DMS 273 (cell line): ENCODE results near the gene ZDHHC7.
"Not testable (repeated sequence)": the region's sequence is repeated elsewhere in the genome, so short reads cannot be mapped to it uniquely, and the experiment has no call there.

Experiments
- DNase-seq: peaks from one replicate; lab custom pipeline; 2025; ENCODE audit not compliant: unreplicated experiment; lab: John Stamatoyannopoulos, UW

Gene ZDHHC7, protein sequence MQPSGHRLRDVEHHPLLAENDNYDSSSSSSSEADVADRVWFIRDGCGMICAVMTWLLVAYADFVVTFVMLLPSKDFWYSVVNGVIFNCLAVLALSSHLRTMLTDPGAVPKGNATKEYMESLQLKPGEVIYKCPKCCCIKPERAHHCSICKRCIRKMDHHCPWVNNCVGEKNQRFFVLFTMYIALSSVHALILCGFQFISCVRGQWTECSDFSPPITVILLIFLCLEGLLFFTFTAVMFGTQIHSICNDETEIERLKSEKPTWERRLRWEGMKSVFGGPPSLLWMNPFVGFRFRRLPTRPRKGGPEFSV

DNA sequence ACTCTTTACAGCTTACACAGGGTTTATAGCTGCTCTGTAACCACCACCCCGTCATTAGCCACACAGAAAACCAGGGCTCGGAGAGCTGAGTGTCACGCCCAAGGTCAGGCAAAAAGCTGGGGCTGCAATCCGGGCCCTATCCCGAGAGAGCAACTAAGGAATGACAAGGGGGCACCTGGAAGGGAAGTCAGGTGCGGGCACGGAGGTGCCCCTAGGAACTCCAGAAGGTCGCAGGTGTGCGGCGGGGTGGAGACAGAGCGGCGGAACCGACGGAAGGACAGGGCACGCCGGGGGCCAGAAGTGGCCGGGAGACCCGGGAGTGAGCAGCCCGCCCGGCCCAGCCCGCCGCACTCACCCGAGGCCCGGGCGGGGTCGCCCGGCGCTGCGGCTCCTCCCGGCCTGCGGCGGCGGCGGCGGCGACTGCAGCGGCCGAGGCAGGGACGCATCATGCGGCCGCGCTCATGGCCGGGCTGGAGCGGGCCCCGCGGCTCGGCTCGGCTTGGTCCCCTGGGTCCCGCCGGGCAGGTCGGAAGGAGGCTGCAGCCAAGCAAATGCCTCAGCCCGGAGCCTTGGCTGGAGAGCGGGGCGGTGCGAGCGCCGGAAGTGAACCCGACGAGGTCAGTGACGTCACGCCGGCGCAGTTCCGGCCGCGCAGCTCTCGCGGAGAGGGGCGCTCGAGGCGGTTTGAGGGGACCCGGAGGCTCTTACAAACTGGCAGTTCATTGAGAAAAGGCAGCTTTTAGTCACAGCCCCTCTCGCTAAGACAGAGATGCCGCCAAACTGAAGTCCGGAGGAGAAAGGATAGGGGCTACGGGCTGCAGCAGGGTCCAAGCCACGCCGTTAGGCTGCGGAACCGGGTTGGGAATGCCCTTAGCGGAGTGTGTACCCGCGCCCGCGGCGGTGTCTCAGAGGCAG is at the start of gene ZDHHC7:
ZDHHC7 (minus strand) TSS at position 605 of the 915 bp plus-strand sequence. CDS start 20,917 bp downstream, outside the sequence.
- peak; percentile 92 for DNase-seq

- DNase-seq = no peak
These were observed 47.6 kb upstream of the ZDHHC7 start for GRCh38 chr16:85058909-85059308.

- no peak for DNase-seq
These were observed 46.6 kb upstream of the ZDHHC7 start for GRCh38 chr16:85057948-85058347.

DNA sequence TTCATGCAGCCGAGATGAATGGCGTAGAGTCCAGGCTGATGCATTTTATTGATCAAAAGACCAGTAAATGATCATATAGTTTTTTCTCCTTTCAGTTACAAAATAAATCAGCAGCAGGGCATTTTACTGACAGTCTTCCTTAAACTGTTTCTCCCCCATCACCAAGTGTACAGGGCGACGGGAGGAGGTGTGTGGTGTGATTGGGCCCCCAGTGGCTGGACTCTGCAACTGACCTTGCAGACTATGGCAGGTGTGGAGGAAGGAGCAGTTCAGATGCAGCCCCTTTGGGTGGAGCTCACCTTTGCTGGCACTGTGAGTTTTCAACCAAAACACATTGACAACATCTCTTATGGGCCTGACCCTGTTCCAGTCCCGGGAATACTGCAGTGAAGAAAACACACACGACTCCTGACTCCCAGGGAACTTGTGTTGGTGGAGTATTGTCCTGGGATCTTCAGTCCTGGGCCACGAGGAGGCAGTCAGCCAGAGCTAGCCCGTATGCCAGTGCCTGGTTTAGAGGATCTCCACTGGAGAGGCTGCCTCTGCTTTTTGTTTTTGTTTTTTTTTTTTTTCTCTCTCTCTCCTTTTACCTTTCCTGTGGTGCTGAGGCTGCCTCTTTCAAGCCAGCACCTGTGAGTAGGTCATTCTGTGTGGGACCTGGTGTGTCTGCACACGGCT is 46.0 kb upstream of the ZDHHC7 start:
- DNase-seq = peak; percentile 50

DNA sequence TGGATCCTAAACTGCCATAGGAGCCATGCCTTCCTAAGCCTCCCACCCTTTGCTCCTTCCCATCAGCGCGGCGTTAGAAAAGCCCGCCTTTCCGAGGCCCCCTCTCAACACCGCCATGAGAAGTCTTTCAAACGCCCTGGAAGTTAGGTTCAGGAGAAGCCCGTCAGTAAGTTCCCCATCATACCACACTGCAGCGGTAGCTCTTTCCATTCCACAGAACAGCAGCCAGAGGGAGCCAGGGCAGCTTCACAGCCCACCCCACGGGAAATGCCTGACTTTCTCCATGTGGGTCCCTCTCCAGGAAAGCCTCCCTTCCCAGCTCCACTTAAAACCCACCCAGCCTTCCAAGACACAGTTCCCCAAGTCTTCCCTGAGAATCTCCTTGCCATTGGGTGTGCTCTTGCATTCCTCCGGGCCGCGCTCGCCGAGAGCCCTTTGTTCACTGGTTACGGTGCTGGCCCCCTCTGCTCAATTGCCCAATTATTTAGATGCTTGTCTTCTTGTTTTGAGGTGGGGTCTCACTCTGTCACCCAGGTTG is 44.9 kb upstream of the ZDHHC7 start:
- peak; percentile 32 for DNase-seq

DNA sequence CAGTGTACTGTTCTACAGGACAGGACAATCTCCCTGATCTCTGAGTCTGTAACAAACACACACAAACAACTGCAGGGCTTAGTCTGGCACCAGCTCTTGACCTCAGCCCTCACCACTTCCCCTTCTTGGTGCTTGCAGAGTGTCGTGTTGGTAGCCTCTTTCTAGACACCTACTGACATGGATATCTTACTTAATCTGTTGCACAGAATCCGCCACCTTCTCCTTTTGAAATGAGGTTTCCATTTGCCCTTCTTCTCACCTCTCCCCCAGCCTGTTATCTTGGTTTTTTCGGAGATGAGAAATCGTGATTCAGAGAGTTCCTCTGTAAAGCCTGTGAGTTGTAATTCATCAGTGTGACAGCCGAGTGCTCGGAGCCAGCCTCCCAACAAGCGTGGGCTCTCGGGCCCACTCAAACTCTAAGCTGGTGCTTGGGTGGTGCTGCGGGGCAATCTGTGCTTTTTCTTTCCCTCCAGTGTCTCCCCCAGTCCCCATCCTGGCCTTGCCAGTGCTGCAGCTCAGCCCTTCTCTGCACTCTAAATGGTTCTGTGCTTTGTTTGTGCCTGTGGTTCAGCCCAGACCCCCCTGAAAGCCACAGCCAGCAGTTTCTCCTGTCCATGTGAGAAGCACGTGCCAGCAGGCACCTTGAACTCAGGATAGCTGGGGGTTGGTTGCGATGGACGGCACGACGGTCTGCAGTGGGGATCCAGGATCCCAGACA is 44.3 kb upstream of the ZDHHC7 start:
- DNase-seq = no peak

- no peak for DNase-seq
These were observed 43.7 kb upstream of the ZDHHC7 start for GRCh38 chr16:85054948-85055492.

DNA sequence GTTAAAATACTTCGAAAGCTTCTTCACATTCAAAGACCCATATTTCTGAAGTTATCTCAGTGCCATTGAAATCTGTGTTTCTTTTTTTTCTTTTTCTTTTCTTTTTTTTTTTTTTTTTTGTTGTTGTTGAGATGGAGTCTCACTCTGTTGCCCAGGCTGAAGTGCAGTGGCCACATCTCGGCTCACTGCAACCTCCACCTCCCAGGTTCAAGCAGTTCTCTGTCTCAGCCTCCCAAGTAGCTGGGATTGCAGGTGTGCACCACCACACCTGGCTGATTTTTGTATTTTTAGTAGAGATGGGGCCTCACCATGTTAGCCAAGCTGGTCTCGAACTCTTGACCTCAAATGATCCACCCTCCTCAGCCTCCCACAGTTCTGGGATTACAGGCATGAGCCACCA is 43.0 kb upstream of the ZDHHC7 start:
- not testable (repeated sequence) for DNase-seq

DNA sequence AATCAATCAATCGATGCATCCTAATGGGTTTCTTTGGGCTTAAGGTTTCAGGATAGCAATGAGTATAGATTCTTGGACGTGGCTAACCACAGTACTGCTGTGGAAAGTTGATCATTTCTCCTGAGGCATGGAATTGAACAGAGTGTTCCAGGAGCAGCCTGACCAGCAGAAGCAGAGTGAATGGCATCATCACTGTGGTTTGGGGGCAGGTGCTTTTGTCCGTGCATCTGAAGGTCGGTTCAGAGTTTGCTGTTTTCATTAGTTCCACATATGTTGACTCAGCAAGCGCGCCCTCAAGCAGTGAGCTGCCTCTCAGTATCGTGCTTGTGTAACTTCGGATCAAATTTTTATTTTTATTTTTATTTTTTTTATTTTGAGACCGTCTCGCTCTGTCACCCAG is 41.2 kb upstream of the ZDHHC7 start:
- no peak for DNase-seq

DNA sequence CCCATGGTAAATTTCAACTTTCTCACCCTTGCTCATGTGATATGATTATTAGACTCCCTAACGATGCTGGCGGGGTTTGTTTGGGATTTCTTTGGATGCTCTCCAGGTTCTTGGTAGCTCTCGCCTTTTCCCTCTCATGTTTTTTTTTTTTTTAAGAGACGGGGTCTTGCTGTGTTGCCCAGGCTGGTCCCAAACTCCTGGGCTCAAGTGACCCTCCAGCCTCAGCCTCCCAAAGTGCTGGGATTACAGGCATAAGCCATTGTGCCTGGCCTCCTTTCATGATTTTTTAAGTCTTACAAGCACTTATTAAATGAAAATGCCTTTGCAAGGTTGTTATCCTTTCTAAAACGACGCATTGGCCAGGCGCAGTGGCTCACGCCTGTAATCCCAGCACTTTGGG is 40.3 kb upstream of the ZDHHC7 start:
- no peak for DNase-seq

GRCh38 chr16:85051067-85051581 is 39.8 kb upstream of the ZDHHC7 start:
- no peak for DNase-seq

- DNase-seq = no peak
These were observed 38.5 kb upstream of the ZDHHC7 start for GRCh38 chr16:85049706-85050305.

- DNase-seq = peak; percentile 73
These were observed 37.7 kb upstream of the ZDHHC7 start for GRCh38 chr16:85048921-85049562.

DNA sequence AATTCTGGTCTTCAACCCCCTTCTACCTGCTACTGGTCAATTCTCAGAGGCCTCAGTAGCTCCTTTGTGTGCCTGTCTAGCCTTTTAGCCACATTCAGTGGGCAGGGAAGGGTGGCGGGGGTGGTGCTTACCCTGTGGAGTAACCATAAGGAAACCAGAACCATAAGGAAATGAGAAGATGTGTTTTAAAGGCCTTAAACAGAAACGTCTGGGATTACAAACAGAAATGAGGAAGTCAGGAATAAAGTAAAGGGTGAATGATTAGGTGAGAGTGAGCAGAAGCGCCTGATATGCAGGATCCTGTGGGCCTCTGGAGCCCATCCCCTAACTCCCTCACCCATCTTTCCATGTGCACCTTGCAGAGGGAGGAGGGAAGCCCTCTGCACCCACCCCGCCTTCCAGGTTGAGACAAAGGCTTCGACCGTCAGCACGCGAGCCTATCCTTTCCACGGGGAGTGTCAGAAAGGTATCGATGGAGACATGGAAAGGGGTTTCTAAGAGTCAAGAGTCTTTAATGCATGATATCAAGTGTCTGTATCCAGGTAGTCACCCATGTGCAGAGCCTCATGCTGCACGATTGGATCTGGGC is 36.6 kb upstream of the ZDHHC7 start:
- no peak for DNase-seq

GRCh38 chr16:85046931-85047866 is 35.9 kb upstream of the ZDHHC7 start:
- DNase-seq = no peak

- no peak for DNase-seq
These were observed 35.2 kb upstream of the ZDHHC7 start for GRCh38 chr16:85046472-85046916.

- DNase-seq = no peak
These were observed 34.5 kb upstream of the ZDHHC7 start for GRCh38 chr16:85045641-85046471.
